Measurements from ENCODE around the gene SLC25A18. TPM values are rescaled to one million over a fixed set of nuclear protein-coding genes. Genes with fewer than 3 reads are reported as not detected.

The SLC25A18 gene
- polyA plus RNA-seq, 1 experiment = not detected

- no peaks in the 10 kb centered on the region for H3K9me3 ChIP-seq (ENCODE audit: control insufficient read depth, insufficient read depth, low read length)
- POLR2A ChIA-PET = no interaction called here
- CTCF ChIA-PET = interaction anchor here (1.3 kb wide), 2 partner anchors 8 to 395 kb away, joined by 3 to 5 read pairs; no protein-coding TSS in a partner anchor
- H3K27ac ChIP-seq (ENCODE audit: low read depth, low read length) = no peak overlapping the region
- TF ChIP-seq CTCF (IDR thresholded peaks at IDR 0.05; ENCODE audit: low read depth, low read length) = no peak
- H3K27me3 ChIP-seq (ENCODE audit: control insufficient read depth, insufficient read depth, low read length) = peaks cover 10% of the 10 kb centered on the region
- DNase-seq (ENCODE audit: low read depth, low spot score) = no peak
- H3K4me3 ChIP-seq (ENCODE audit: low read depth, low read length) = no peak overlapping the region
These were observed 3.5 kb downstream of the SLC25A18 start for GRCh38 chr22:17566776-17567175.

GRCh38 chr22:17569971-17570511 is 6.7 kb downstream of the SLC25A18 start:
- H3K9me3 ChIP-seq (ENCODE audit: control insufficient read depth, insufficient read depth, low read length) = no peaks in the 10 kb centered on the region
- no peak for DNase-seq (ENCODE audit: low read depth, low spot score)
- POLR2A ChIA-PET = no interaction called here
- H3K4me3 ChIP-seq (ENCODE audit: low read depth, low read length) = no peak overlapping the region
- H3K27me3 ChIP-seq (ENCODE audit: control insufficient read depth, insufficient read depth, low read length) = no peaks in the 10 kb centered on the region
- CTCF ChIA-PET = interaction anchor here (2.0 to 2.6 kb wide), 2 partner anchors 12 to 398 kb away, joined by 7 to 20 read pairs; no protein-coding TSS in a partner anchor
- H3K27ac ChIP-seq (ENCODE audit: low read depth, low read length) = no peak overlapping the region
- TF ChIP-seq CTCF (IDR thresholded peaks at IDR 0.05; ENCODE audit: low read depth, low read length) = no peak

- no peaks in the 10 kb centered on the region for H3K9me3 ChIP-seq (ENCODE audit: control insufficient read depth, insufficient read depth, low read length)
- TF ChIP-seq CTCF (IDR thresholded peaks at IDR 0.05; ENCODE audit: low read depth, low read length) = no peak
- H3K27me3 ChIP-seq (ENCODE audit: control insufficient read depth, insufficient read depth, low read length) = no peaks in the 10 kb centered on the region
- POLR2A ChIA-PET = no interaction called here
- peak overlapping the region; percentile 61 for H3K27ac ChIP-seq (ENCODE audit: low read depth, low read length)
- DNase-seq (ENCODE audit: low read depth, low spot score) = no peak
- CTCF ChIA-PET = interaction anchor here (2.0 to 2.6 kb wide), 2 partner anchors 13 to 399 kb away, joined by 7 to 20 read pairs; no protein-coding TSS in a partner anchor
- peak overlapping the region; percentile 54 for H3K4me3 ChIP-seq (ENCODE audit: low read depth, low read length)
These were observed 7.7 kb downstream of the SLC25A18 start for GRCh38 chr22:17570851-17571631.

- Histone ChIP-seq H3K4me3 (ENCODE audit: low read depth, low read length) (no peak overlapping the region), H3K27me3 (ENCODE audit: control insufficient read depth, insufficient read depth, low read length) (no peaks in the 10 kb centered on the region), H3K9me3 (ENCODE audit: control insufficient read depth, insufficient read depth, low read length) (no peaks in the 10 kb centered on the region), H3K27ac (ENCODE audit: low read depth, low read length) (no peak overlapping the region)
- CTCF ChIA-PET = interaction anchor here (0.6 kb wide), 1 partner anchor 30 kb away, joined by 4 read pairs; no protein-coding TSS in a partner anchor
- DNase-seq (ENCODE audit: low read depth, low spot score) = no peak
- no peak for TF ChIP-seq CTCF (IDR thresholded peaks at IDR 0.05; ENCODE audit: low read depth, low read length)
- POLR2A ChIA-PET = interaction anchor here (0.7 kb wide), 1 partner anchor 20 kb away, joined by 3 read pairs; no protein-coding TSS in a partner anchor
These were observed 11.9 kb downstream of the SLC25A18 start for GRCh38 chr22:17575151-17575550.

- TF ChIP-seq CTCF (IDR thresholded peaks at IDR 0.05; ENCODE audit: low read depth, low read length) = no peak
- no peak overlapping the region for H3K4me3 ChIP-seq (ENCODE audit: low read depth, low read length)
- no peak for DNase-seq (ENCODE audit: low read depth, low spot score)
- no peak overlapping the region for H3K27ac ChIP-seq (ENCODE audit: low read depth, low read length)
- CTCF ChIA-PET = interaction anchor here (0.6 kb wide), 1 partner anchor 31 kb away, joined by 4 read pairs; no protein-coding TSS in a partner anchor
- H3K27me3 ChIP-seq (ENCODE audit: control insufficient read depth, insufficient read depth, low read length) = no peaks in the 10 kb centered on the region
- POLR2A ChIA-PET = interaction anchor here (0.7 kb wide), 1 partner anchor 19 kb away, joined by 3 read pairs; no protein-coding TSS in a partner anchor
- H3K9me3 ChIP-seq (ENCODE audit: control insufficient read depth, insufficient read depth, low read length) = no peaks in the 10 kb centered on the region
These were observed 12.4 kb downstream of the SLC25A18 start for GRCh38 chr22:17575681-17576080.

Data from AG04450 (cell line).